ENCODE measurements around the gene KRT40. TPM values are rescaled to one million over a fixed set of nuclear protein-coding genes. Genes with fewer than 3 reads are reported as not detected.

The KRT40 gene
- total and polyA plus RNA-seq, 2 donors (not counting 3 experiments of a cell fraction or from before 2014, with no cell fraction given): not detected

- FAIRE-seq: no peak
- POLR2A ChIA-PET: no interaction called here
- dilution Hi-C loops (cut with MboI; ENCODE audit: extremely low pct_ligation_motif_present, low sequenced_read_pairs): no loop called here
Measured at GRCh38 chr17:41010441-41010840, 26.3 kb upstream of the KRT40 start.

More at GRCh38 chr17:41010441-41010840, 26.3 kb upstream of the KRT40 start:
- BruUV-seq (replicated peaks): no TSS peak
- Histone ChIP-seq H3K27me3 (ENCODE audit: control insufficient read depth in 2 of 2, insufficient read depth in 2 of 2, low read length in 2 of 2) (peaks cover 0 to 1% of the 10 kb centered on the region in 2 experiments), H3K36me3 (ENCODE audit: control insufficient read depth in 2 of 2, extremely low read depth in 1 of 2, insufficient read depth in 2 of 2, low read length in 2 of 2) (no peaks in the 10 kb centered on the region), H3K27ac (ENCODE audit: insufficient read depth, low read depth, low read length) (no peak overlapping the region), H3K9me1 (replicated peaks; ENCODE audit: control insufficient read depth, extremely low read depth, insufficient read depth, low read length) (no peaks in the 10 kb centered on the region), H2AFZ (ENCODE audit: low read depth, low read length) (no peak overlapping the region), H3K4me1 (ENCODE audit: control insufficient read depth, extremely low read depth, insufficient read depth, low read length) (no peaks in the 10 kb centered on the region), H3K9me3 (replicated peaks; ENCODE audit: control insufficient read depth, insufficient read depth, low read length) (no peaks in the 10 kb centered on the region), H3K4me2 (ENCODE audit: insufficient read depth, low read length) (no peak overlapping the region), H4K20me1 (replicated peaks; ENCODE audit: control insufficient read depth, extremely low read depth, insufficient read depth, low read length) (no peaks in the 10 kb centered on the region), H3K9ac (replicated peaks; ENCODE audit: extremely low read depth, insufficient read depth, low read length) (no peak overlapping the region), H3K79me2 (ENCODE audit: control insufficient read depth, insufficient read depth, low read length) (no peaks in the 10 kb centered on the region), H3K4me3 (replicated peaks in 1 of 3; ENCODE audit: insufficient read depth in 1 of 3, low read depth in 1 of 3, low read length in 3 of 3) (no peak overlapping the region)
- TF ChIP-seq CTCF (IDR thresholded peaks at IDR 0.05; ENCODE audit: extremely low read depth in 1 of 2, insufficient read depth in 1 of 2, low read depth in 1 of 2, low read length in 2 of 2) (no peak), POLR2AphosphoS5 (IDR thresholded peaks at IDR 0.05; ENCODE audit: insufficient read depth, low read depth, low read length) (no peak), POLR2A (IDR thresholded peaks at IDR 0.05; ENCODE audit: low read depth, low read length) (no peak), GATA2 (IDR thresholded peaks at IDR 0.05; ENCODE audit: insufficient read depth, insufficient read length, low read depth, low read length) (no peak), JUN (IDR thresholded peaks at IDR 0.05; ENCODE audit: borderline replicate concordance, insufficient read depth, insufficient read length, low read depth) (no peak), MYC (IDR thresholded peaks at IDR 0.05; ENCODE audit: low read depth, low read length) (no peak), EZH2 (IDR thresholded peaks at IDR 0.05; ENCODE audit: borderline replicate concordance, low read depth, low read length, severe bottlenecking) (no peak), MAX (IDR thresholded peaks at IDR 0.05; ENCODE audit: insufficient read depth, insufficient read length) (no peak), FOS (IDR thresholded peaks at IDR 0.05; ENCODE audit: borderline replicate concordance, insufficient read depth, low read length) (no peak)
- intact Hi-C loops (cut with micrococcal nuclease): no loop called here
- CTCF ChIA-PET: no interaction called here
- DNase-seq (ENCODE audit: low read depth, low spot score): no peak
